Ishikawa (cell line): ENCODE data around the gene BDKRB2.

Source experiments
- CEBPB ChIP-seq: IDR thresholded peaks from 2 replicates; pipeline ENCODE4 v1.6.1; 2012
- CREB1 ChIP-seq: IDR thresholded peaks from 2 replicates; pipeline ENCODE4 v1.6.1; 2012; ENCODE audit warnings: low read depth
- EGR1 ChIP-seq: IDR thresholded peaks from 2 replicates; pipeline ENCODE4 v1.6.1; 2012
- EP300 ChIP-seq: IDR thresholded peaks from 2 replicates; pipeline ENCODE4 v1.6.1; 2012; ENCODE audit warnings: borderline replicate concordance
- FOXM1 ChIP-seq: IDR thresholded peaks from 2 replicates; pipeline ENCODE4 v1.6.1; 2012; ENCODE audit warnings: low read depth, borderline replicate concordance
- NFIC ChIP-seq: IDR thresholded peaks from 2 replicates; pipeline ENCODE4 v1.6.1; 2012
- RAD21 ChIP-seq: IDR thresholded peaks from 2 replicates; pipeline ENCODE4 v1.6.1; 2012; ENCODE audit warnings: low read depth
- TAF1 ChIP-seq: IDR thresholded peaks from 2 replicates; pipeline ENCODE4 v1.6.1; 2012; ENCODE audit warnings: low read depth, mild to moderate bottlenecking
- TCF12 ChIP-seq: IDR thresholded peaks from 2 replicates; pipeline ENCODE4 v1.6.1; 2012; ENCODE audit warnings: low read depth
- TEAD4 ChIP-seq: IDR thresholded peaks from 2 replicates; pipeline ENCODE4 v1.6.1; 2012
- USF1 ChIP-seq: IDR thresholded peaks from 2 replicates; pipeline ENCODE4 v1.6.1; 2012
- YY1 ChIP-seq: IDR thresholded peaks from 2 replicates; pipeline ENCODE4 v1.6.1; 2012; ENCODE audit warnings: low read depth
- ZBTB7A ChIP-seq: IDR thresholded peaks from 2 replicates; pipeline ENCODE4 v1.6.1; 2012; ENCODE audit warnings: low read depth
- TF ChIP-seq, protein P1 (sequence below): IDR thresholded peaks from 2 replicates; pipeline ENCODE4 v1.6.1; 2012
- TF ChIP-seq, protein P2 (sequence below): IDR thresholded peaks from 2 replicates; pipeline ENCODE4 v1.6.1; 2012; ENCODE audit warnings: low read depth, mild to moderate bottlenecking

BDKRB2 gene

GRCh38 chr14:96173636-96174475, 30.8 kb upstream of the BDKRB2 start:
- no peak for TF ChIP-seq NFIC
- no peak for TF ChIP-seq EP300

- TF ChIP-seq TEAD4 (no peak), NFIC (no peak), CEBPB (no peak), FOXM1 (no peak), YY1 (no peak), EGR1 (no peak), TAF1 (no peak), USF1 (no peak), EP300 (no peak), RAD21 (no peak), TCF12 (no peak)
- TF ChIP-seq, protein P1, sequence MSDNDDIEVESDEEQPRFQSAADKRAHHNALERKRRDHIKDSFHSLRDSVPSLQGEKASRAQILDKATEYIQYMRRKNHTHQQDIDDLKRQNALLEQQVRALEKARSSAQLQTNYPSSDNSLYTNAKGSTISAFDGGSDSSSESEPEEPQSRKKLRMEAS, result no peak
- TF ChIP-seq, protein P2, sequence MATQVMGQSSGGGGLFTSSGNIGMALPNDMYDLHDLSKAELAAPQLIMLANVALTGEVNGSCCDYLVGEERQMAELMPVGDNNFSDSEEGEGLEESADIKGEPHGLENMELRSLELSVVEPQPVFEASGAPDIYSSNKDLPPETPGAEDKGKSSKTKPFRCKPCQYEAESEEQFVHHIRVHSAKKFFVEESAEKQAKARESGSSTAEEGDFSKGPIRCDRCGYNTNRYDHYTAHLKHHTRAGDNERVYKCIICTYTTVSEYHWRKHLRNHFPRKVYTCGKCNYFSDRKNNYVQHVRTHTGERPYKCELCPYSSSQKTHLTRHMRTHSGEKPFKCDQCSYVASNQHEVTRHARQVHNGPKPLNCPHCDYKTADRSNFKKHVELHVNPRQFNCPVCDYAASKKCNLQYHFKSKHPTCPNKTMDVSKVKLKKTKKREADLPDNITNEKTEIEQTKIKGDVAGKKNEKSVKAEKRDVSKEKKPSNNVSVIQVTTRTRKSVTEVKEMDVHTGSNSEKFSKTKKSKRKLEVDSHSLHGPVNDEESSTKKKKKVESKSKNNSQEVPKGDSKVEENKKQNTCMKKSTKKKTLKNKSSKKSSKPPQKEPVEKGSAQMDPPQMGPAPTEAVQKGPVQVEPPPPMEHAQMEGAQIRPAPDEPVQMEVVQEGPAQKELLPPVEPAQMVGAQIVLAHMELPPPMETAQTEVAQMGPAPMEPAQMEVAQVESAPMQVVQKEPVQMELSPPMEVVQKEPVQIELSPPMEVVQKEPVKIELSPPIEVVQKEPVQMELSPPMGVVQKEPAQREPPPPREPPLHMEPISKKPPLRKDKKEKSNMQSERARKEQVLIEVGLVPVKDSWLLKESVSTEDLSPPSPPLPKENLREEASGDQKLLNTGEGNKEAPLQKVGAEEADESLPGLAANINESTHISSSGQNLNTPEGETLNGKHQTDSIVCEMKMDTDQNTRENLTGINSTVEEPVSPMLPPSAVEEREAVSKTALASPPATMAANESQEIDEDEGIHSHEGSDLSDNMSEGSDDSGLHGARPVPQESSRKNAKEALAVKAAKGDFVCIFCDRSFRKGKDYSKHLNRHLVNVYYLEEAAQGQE, result no peak
Measured at GRCh38 chr14:96176275-96176674, 28.4 kb upstream of the BDKRB2 start.

DNA sequence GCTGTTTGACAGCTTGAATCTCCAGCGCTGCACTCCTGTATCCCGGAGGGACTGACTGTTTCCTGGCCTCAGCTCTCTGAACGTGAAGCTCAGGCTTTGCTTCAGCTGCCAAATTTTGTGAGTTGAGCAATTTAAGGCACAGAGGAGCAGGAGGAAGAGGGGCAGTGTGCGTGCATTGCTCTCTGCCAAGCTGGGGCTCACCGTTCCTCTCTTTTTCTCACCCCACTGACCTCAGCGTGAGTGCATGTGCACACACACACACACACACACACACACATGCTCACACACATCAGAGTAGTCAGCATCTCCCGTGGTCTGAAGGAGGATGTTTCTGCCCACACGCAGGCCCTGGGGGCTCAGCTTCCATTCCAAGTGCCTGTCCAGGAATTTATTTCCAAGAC, 27.8 kb upstream of the BDKRB2 start:
- TF ChIP-seq YY1 (no peak), FOXM1 (no peak), RAD21 (no peak), TAF1 (no peak), TCF12 (no peak)

DNA sequence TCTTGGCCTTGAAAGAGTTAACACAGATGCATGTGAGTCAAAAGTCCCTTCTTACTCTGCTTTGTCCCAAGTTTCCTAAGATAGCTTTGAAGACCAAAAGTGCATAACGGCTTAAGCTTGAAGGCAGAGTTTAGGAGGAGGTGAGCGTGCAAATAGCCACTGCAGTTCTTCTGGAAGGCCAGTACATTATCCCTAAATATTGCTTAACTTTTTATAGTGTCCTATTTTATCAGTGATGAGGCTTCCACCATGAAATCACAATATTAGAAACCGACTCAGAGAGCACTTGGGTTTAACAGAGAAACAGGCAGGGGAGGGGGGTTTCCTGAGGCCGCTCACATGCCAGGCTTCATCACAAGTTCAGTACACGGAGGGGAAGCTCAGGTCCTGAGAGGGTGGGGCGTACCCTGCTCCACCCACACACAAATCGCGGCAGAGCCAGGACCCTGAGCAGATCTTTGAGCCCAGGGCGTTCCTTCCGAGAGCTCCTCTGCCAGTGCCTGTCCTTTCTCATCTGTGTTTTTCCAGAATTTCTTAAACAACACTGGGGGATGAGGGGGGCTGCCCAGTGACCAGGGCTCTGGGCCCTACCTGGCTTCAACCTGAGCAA, 26.8 kb upstream of the BDKRB2 start:
- TF ChIP-seq CEBPB, result no peak
- TF ChIP-seq, protein P1, result no peak
- TF ChIP-seq YY1, result no peak

DNA sequence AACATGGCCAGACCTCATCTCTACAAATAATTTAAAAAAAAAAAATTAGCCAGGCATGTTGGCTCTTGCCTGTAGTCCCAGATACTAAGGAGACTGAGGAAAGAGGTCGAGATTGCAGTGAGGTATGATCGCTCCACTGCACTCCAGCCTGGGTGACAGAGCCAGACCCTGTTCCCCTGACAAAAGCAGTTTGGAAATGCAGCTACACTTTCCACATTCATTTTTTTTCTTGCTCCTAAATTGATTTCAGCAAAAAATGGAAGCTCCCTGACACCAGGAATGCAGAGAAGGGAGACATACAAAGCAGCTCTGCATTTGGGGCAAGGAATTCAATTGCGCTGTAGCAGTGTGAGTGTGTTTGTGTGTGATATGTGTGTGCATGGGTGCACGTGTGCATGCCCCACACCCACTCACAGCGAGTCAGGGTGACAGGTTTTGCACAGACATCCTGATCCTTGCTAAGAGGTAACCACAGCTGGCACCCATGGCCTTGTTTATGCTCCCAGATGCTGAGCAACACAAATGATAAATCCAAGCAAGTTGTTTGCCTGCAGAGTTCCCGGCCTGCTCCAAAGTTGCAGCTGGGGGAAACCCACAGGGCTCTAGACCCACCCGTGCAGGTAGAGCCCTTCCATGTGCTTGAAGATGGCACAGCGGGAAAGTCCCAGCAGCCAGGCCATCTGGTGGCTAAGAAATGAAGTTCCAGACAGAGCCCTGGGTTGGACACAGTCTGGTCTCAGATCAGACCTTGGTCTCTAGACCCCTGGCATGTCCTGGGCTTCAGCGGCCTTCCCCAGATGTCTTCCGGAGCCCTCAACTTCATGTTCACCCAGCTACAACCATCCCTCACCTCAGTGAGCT, 25.9 kb upstream of the BDKRB2 start:
- TF ChIP-seq EP300 (no peak), CEBPB (no peak), TAF1 (no peak), NFIC (no peak), YY1 (no peak), TCF12 (no peak), TEAD4 (no peak), CREB1 (no peak), ZBTB7A (no peak), FOXM1 (no peak)
- TF ChIP-seq, protein P2, result no peak

GRCh38 chr14:96180043-96180874, 24.4 kb upstream of the BDKRB2 start:
- TF ChIP-seq YY1 (no peak), USF1 (peak; percentile 57)
